ENCODE data around the gene AKR7A3.
"Not testable (repeated sequence)": the region's sequence is repeated elsewhere in the genome, so short reads cannot be mapped to it uniquely, and the experiment has no call there.

AKR7A3 gene

DNA sequence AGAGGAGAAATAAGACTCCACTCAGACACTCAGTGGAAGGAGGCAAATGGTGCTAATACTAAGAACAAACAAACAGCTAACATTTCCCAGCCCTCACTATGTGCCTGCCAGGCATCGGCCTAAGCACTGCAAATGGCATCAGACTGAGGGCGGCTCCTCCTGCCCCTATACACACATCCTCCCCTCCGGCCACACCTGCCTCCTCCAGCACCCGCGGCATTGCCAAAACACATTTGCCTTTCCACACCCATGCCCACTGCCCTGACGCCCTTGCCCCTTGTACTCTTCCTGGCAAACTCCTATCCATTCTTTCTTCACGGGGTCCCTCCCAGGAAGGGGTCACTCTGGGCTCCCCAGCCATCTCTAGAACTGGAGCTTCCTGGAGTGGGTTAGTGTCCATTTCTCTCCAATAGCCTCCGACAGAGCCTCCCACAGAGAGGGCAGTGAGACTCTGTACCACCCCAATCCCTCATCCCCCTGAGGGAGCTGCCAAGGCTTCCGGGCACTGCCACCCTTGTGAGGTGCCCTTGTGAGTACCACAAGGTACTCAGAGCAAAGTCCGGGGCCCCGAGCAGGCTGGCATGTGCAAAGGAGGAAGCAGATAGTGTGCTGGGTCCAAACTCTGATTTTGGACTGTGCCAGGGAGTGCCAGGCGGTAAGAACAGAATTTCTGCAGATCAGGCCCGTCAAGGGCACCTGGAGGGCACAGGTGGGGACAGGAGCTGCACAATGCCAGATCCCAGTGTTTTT is 959 bp downstream of the AKR7A3 start:
- no peak for DNase-seq (ENCODE audit: low spot score)

DNA sequence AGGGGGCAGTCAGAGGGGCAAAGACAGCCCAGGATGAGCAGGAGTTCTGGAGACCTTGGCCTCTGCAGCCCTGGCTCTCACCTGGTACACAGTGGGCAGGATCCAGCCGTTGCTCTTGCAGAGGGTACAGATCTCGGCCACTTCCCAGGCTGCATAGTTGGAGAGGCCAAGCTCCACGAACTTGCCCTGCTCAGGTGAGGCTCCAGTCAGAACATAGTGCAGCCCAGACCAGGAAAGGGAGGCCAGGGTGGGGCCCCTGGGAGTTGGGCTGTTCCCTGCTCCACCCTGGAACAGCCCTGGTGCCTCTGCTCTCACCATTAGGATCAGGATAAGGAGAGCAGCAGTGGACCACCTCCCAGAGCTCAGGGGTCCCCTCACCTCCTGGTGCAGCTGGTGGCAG is 2.8 kb downstream of the AKR7A3 start:
- DNase-seq (ENCODE audit: low spot score): not testable (repeated sequence)

DNA sequence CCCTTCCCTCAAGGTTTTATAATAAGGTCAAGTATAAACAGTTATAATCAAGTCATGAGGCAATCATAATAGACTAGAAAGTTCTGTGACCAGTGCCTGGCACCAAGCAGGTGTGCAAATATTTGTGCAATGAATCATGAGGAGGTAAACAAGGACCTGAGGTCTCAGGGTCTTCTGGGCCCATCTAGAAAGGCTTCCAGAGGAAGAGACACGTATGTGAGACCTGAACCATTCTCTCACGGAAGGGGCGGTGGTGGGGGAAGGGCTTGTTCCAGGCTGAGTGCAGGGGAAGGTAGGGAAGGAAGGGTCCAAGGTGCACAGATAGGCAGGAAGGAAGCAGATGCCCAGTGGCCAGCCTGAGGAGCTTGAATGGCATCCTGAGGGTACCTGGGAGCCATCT is 3.2 kb downstream of the AKR7A3 start:
- DNase-seq (ENCODE audit: low spot score): not testable (repeated sequence)

DNA sequence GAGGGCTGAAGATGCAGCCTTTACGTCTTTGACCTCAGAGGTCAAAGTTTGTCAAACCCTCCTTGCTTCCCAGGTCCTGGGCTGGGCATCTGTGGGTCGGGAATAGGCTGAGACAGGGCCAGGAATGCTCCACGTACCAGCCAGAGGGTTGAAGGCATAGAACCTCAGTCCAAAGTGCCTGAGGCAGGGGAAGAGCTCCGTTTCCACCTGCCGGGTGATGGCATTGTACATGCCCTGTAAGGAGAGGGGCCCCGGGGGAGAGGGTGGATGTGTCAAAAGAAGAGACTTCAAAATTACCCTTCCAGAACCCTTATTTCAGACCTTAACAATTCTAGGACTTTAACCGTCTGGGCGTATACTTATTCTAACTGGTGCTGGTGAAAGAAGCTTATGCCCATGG is 3.7 kb downstream of the AKR7A3 start:
- DNase-seq (ENCODE audit: low spot score): no peak

DNA sequence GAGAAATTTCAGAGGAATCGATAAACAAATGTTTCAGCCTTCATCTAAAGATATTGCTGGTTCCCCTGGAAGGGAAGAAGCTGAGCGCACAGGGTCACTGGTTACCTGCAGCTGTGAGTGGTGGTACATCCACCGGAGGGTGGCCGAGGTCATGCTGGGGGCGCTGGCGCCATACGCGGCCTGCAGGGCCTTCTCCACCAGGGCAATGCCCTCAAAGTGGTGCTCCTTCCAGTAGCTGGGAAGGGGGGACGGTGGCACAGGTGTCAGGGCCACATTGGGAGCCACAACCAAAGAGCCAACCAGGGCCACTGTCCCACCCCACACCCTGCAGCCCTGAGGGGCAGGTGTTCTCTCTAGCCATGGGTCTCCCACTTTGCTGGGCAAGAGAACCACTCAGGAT is 4.7 kb downstream of the AKR7A3 start:
- DNase-seq (ENCODE audit: low spot score): no peak

DNA sequence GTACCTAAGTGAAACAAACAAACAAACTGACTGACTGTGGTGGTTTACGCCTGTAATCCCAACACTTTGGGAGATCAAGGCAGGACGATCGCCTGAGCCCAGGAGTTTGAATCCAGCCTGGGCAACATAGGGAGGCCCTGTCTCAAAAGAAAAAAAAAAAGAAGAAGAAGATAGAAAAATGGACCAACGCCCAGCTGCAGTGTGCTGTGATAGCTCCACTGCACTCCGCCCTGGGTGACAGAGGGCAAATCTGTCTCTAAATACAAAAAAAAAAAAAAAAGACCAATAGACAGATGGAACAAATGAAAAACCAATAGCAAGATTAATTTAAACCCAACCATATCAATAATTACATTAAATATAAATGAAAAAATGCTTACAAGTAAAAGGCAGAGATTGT is 13.9 kb downstream of the AKR7A3 start:
- DNase-seq (ENCODE audit: low spot score): no peak

DNA sequence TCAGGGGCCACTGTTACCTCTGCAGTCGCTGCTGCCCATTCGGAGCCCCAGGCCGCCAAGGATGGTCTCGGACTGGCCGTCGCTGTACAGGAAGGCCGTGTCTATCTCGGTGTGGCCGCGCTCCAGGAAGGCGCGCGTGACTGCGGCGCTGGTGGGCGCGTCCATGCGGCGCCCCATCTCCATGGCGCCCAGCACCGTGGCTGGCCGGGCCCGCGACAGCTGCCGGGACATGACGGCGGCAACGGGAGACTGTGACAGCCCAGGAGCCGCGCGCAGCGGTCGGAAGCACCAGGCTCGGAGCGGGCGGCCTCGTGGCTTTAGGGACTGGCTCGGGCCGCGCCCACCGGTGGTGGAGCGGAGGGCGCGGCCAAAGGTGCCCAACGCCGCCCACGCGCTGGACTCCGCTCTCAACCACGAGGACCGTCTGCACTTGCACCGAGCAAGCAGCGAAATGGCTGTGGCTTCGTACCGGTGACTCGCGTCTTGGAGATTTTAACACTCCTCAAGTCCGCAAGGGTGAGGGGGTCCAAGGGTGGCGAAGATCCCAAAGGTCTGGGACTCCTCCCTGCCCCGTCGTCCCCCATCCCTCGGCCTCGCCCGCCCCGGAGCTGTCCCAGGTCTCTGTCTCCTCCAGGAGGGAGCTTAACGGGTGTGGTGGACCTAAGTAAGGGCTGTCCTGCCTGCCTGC is 14.6 kb downstream of the AKR7A3 start:
- DNase-seq (ENCODE audit: low spot score): not testable (repeated sequence)

DNA sequence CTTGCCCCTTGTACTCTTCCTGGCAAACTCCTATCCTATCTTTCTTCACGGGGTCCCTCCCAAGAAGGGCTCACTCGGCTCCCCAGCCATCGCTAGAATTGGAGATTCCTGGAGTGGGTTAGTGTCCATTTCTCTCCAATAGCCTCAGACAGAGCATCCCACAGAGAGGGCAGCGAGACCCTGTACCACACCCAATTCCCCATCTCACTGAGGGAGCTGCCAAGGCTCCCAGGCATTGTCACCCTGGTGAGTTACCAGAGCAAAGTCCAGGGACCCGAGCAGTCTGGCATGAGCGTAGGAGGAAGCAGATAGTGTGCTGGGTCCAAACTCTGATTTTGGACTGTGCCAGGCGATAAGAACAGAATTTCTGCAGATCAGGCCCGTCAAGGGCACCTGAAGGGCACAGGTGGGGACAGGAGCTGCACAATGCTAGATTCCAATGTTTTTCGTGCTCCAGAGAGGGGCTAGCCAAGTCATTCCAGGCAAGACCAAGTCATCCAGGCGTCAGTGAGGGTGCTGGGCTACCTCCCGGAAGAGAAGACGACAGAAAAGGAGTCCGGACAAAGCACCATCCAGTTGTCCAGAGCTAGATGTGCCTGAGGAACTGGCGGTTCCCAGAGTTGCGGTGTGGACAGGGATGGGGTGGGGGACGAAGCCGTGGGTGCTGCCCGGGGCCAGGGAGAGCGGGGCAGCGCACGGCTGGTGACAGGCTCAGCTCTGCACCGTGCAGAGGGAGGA is 15.3 kb downstream of the AKR7A3 start:
- no peak for DNase-seq (ENCODE audit: low spot score)

DNA sequence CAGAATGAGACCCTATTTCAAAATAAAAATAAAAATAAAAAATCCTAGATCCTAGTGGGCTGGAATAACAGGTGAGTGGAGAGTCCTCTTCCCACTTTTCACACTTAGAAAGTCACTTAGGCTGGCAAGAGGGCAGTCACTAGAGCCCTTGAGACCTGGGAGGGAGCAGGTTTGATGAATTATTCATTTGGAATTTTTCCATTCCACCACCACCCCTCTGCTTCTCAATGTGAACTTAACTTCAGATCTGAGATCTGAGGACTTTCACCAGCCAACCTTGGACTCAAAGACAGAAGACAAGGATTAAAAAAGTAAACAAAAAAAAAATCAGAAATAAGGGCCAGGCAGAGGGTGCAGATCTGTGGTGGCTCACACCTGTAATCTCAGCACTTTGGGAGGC is 16.5 kb downstream of the AKR7A3 start:
- no peak for DNase-seq (ENCODE audit: low spot score)

DNA sequence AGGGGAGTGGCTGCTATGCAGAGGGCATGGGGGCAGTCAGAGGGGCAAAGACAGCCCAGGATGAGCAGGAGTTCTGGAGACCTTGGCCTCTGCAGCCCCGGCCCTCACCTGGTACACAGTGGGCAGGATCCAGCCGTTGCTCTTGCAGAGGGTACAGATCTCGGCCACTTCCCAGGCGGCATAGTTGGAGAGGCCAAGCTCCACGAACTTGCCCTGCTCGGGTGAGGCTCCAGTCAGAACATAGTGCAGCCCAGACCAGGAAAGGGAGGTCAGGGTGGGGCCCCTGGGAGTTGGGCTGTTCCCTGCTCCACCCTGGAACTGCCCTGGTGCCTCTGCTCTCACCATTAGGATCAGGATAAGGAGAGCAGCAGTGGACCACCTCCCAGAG is 18.2 kb downstream of the AKR7A3 start:
- DNase-seq (ENCODE audit: low spot score): not testable (repeated sequence)

DNA sequence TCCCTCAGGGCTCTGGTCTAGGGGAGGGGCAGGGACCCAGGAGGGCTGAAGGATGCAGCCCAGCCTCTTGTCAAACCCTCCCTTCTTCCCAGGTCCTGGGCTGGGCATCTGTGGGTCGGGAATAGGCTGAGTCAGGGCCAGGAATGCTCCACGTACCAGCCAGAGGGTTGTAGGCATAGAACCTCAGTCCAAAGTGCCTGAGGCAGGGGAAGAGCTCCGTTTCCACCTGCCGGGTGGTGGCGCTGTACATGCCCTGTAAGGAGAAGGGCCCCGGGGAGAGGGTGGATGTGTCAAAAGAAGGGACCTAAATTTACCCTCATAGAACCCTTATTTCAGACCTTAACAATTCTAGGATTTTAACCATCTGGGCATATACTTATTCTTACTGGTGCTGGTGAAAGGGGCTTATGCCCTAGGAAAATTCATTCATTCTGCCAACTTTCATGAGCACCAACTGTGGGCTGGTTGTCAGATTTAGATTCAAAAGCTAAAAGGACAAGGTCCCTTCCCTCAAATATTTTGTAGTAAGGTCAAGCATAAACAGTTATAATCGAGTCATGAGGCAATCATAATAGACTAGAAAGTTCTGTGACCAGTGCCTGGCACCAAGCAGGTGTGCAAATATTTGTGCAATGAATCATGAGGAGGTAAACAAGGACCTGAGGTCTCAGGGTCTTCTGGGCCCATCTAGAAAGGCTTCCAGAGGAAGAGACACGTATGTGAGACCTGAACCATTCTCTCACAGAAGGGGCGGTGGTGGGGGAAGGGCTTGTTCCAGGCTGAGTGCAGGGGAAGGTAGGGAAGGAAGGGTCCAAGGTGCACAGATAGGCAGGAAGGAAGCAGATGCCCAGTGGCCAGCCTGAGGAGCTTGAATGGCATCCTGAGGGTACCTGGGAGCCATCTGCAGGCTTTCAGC is 18.9 kb downstream of the AKR7A3 start:
- DNase-seq (ENCODE audit: low spot score): not testable (repeated sequence)

DNA sequence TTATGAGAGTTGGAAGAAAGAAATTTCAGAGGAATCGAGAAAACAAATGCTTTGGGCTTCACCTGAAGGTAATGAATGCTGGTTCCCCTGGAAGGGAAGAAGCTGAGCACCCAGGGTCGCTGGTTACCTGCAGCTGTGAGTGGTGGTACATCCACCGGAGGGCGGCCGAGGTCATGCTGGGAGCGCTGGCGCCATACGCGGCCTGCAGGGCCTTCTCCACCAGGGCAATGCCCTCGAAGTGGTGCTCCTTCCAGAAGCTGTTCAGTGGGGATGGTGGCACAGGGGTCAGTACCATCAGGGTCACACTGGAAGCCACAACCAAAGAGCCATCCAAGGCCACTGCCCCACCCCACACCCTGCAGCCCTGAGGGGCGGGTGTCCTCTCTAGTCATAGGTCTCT is 20.1 kb downstream of the AKR7A3 start:
- no peak for DNase-seq (ENCODE audit: low spot score)

DNA sequence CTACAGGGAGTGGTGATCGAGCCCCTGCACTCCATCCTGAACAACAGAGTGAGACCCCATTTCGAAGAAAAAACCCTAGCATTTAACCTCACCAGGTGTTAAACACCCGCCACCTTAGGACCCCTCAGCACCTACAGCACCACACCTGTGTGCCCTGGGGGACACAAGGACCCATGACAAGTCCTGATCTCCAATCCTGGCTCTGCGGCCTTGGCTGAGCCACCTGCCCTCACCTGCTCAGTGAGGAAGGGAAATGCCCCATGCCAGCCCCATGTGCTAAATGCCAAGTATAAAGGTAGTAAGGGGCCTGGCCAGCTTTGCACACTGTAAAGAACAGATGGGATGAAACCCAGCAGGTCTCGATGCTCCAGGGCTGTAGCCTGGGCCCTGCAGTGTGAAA is 25.8 kb downstream of the AKR7A3 start:
- DNase-seq (ENCODE audit: low spot score): no peak

DNA sequence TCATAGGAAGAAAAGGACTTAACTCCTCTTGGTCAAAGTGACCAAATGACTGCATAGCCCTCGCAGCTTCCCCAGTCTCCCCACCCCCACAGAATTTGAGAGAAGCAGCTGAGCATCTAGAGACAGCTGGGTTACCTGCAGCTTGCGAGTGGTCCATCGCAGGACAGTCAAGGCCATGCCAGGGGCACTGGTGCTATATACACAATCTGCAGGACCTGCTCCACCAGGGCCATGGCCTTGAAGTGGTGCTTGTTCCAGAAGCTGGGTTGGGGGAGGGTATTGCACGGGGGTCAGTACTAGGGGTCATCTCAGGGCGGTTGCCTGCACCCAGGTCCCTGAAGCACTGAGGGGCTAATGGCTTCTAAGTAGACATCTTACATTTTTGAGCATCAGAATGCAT is 26.5 kb downstream of the AKR7A3 start:
- no peak for DNase-seq (ENCODE audit: low spot score)

DNA sequence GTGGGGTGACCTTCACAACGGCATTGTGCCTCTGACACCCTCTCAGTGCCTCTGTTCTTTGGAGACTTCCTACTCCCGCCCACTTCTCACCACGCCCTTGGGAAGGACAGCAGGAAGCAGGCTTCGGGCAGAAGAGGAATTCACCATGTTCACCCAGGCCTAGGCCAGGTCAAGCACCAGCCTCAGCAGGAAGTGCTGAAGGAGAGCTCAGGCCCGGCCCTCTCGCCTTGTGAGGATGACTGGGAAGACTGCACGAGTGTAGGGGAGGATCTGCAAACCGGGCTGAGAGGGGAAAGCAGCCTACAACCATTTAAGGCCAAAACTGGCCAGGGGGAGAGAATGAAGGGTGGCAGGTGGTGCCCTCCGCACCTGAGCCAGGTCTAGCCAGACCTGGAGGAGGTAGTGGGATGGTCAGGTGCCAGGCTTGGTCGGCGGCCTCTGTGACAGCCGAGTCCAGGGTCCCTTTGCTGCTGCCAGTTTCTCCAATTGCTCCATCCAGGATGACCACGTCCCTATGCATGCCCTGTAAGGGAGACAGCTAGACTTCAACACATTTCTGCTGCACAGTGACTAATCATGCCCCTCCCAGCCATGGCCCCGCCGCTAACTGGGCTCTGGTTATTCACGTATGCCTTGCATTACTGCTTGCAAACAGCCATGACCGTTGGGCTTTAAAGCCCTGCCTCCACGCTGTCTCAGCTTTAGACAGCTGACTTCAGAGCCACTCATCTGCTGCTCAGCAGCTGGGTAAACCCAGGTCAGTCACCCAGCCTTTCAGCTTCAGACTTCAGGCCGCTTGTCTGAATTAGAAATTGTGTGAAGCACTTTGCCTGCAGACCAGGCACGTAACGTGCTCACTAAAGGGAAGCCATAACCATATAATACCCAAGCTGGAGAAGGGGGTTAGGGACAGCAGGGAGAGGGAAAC is 28.1 kb downstream of the AKR7A3 start:
- DNase-seq (ENCODE audit: low spot score): no peak

DNA sequence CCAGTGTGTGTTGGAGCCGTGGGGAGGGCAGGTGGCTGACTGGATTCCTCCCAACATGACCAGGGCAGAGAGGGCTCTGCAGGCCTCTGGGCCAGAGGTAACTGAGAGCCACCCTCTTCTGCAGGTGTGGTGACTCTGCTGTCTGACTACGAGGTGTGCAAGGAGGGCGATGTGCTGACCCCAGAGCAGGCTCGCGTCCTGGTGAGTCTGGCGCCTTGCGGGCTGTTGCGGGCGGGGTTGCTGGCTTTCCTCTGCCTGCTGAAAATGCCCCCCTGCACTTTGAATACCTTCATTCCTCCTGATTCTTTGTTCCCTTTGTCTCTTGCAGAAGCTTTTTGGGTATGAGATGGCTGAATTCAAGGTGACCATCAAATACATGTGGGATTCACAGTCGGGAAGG is 30.2 kb downstream of the AKR7A3 start:
- DNase-seq (ENCODE audit: low spot score): no peak

DNA sequence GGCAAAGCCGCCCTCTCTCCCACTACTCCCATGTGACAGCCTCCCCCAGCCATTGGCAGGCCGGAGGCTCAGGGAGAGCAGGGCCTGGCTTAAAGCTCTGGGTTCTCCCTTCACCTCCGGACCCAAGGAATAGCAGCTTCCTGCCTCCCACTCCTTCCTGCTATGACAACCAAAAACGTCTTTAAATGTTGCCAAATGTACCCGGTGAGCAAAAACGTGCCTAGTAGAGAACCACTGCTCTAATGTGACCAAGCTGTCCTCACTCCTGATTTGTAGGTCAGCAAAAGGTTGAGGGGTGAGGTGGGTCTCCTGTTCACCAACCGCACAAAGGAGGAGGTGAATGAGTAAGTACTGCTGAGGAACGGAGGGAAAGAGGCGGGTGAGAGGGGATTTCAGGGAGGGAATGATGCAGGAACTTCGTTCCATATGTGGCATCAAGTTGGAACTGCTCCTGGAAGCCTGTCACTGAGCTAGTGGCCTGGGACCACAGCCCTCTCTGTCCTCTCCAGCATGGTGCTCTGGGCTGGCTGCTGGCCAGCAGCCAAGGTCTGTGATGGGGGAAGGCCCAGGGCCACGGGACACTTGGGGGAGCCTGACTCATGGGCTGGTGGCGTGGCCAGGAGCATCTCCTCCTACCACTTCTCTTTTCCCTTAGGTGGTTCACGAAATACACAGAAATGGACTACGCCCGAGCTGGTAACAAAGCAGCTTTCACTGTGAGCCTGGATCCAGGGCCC is 31.2 kb downstream of the AKR7A3 start:
- no peak for DNase-seq (ENCODE audit: low spot score)

DNA sequence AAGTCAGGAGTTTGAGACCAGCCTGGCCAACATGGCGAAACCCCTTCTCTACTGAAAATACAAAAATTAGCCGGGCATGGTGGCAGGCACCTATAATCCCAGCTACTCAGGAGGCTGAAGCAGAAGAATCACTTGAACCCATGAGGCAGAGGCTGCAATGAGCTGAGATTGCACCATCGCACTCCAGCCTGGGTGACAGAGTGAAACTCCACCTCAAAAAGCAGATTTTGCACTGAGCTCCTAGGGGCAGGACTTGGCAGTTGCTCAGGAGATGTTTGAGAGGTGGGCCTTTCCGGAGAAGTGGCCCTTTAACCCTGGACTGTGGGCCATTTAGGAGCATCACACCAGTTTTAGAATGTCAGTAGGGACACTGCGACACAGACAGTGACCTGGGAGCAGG is 32.3 kb downstream of the AKR7A3 start:
- DNase-seq (ENCODE audit: low spot score): not testable (repeated sequence)

DNA sequence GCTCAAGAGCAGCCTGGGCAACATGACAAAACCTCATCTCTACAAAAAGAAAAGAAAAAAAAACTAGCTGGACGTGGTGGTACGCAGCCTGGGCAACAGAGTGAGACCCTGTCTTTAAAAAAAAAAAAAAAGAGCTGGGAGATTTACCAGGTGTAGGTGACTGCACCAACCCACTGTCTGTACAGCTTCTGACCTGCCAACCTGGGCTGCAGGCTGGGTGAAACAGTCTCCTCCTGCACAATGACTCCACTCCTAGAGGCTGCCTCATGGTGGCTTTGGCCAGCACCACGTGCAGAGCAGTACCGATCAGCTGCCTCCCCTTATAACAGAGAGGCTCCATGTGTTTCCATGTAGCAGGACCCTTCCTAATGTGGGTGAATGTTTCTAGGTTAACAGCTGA is 33.3 kb downstream of the AKR7A3 start:
- no peak for DNase-seq (ENCODE audit: low spot score)

DNA sequence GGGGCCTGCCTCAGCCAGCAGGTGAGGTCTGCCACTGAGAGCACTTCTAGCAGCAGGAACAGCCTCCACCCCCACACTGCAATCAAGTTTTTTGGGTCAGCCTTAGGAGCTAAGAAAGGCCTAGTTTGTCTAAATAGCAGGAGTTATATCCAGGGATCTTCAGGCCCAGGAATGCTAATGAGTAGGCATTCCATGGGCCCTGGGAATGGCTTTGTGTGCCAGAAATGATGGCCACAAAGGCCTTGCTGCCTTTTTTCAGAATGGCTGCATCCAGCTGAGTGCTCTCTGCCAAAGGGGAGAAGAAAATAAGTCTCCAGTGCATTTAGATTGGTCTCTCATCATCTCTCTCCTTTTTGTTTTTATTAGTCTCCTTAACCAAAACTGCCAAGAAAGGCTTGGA is 34.2 kb downstream of the AKR7A3 start:
- DNase-seq (ENCODE audit: low spot score): peak; percentile 41

Measured in Ammon's horn (tissue), 1 donor.